RPMI7951 (cell line): Measurements from ENCODE around the gene AMFR. TPM values are rescaled to one million over a fixed set of nuclear protein-coding genes. Genes with fewer than 3 reads are reported as not detected.
"Not testable (repeated sequence)": the region's sequence is repeated elsewhere in the genome, so short reads cannot be mapped to it uniquely, and the experiment has no call there.

Experiments used
- DNase-seq: peaks from one replicate; pipeline ENCODE4 v3.0.0-alpha.2; 2012; ENCODE audit warnings: low read depth
- total RNA-seq: library from RNA; depleted of rRNA; stranded (reverse); fragments of >200 nt; shearing (Covaris generic); gene quantifications from 2 replicates; pipeline ENCODE4 v1.2.3, GENCODE V29; 2014

AMFR gene
- total RNA-seq, 1 experiment from 2014 or later: 105 TPM

- no peak for DNase-seq
Measured at GRCh38 chr16:56423584-56424403, 1.6 kb downstream of the AMFR start.

- DNase-seq: no peak
Measured at GRCh38 chr16:56422896-56423441, 2.4 kb downstream of the AMFR start.

DNA sequence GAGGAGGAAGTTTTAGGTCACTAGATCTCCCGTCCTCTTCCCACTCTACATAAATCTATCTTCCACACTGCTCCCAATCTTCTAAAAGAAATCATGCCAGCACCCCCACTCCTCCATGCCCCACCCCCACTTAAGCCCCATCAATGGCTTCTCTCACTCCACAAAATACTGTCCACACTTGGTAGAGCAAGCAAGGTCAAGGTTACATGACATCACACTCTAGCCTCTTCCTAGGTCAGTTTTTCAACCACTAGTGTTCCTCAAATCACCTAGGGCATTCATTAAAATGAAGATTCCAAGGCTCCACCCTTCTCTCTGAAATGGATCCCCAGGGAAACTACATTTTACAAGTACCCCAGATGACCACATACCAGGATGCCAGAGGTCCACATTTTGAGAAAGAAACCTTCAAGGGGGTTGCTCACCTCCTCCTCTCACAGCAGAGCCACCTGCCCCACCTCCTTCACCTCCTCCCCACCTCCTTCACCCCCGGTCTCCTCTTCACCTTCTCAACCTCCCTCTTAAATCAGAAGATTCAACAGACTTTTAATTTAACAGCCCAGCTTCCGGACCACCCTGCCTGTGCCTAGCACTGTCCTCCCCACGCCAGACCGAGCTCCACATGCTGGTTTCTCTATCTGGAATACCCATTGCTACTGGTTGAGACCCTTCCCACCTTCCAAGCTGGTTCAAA lies 3.2 kb downstream of the AMFR start:
- DNase-seq: no peak

- no peak for DNase-seq
Measured at GRCh38 chr16:56421313-56421712, 4.0 kb downstream of the AMFR start.

GRCh38 chr16:56420613-56421012 lies 4.7 kb downstream of the AMFR start:
- DNase-seq: no peak

DNA sequence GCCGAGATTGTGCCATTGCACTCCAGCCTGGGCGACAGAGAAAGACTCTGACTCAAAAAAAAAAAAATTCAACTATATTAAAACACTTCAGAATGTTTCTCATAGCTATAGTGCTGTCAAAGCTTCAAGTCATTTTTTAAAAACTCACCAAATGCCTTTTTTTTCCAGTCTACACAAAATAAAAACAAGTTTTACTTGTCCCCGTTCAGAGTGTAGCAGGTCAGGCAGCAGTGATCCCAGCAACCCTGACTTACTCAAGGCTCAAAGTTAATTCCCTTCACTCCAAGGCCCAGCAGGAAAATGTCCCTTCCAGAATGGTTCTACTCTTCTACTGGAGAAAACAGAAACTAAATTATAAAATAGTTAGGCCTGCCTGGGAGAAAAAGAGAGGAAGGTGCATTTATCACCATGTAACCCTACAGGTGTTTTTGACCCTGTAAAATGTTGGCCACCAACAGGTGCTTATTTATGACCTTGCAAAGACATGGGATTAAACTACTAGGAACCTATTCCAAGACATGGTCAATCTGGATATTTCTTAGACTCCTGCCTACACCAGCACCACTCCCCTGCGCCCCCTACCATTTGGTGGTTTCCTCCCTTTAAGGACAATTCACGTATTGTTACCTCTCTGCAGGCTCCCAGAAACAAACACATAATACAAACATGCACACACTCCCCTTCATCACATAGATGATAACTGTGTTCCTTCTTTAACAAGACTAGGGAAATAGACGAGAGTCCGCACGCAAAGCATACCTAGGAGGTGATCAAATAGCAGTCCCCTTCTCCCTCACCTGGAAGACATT lies 5.4 kb downstream of the AMFR start:
- no peak for DNase-seq

- no peak for DNase-seq
Measured at GRCh38 chr16:56417138-56417537, 8.2 kb downstream of the AMFR start.

GRCh38 chr16:56415875-56416274 lies 9.5 kb downstream of the AMFR start:
- no peak for DNase-seq

DNA sequence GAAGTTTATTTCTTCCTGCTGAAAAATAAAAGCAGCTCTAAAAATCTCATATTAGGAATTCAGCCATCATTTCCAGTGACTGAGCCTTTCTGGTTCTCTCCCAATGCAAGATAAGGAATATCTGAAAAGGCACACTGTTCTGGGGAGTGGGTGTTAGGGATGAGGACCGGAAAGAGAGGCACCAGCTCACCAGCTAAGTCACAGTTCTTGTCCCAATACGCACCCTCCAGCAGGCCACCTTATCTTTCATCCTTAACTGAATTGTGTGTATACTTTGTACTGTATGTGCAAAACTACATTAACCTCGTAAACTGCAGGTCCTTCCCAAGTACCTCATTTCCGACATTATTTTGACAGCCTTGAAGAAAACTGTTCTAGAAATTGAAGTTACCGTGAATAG lies 11.0 kb downstream of the AMFR start:
- DNase-seq: no peak

GRCh38 chr16:56413381-56413780 lies 12.0 kb downstream of the AMFR start:
- no peak for DNase-seq

- DNase-seq: no peak
Measured at GRCh38 chr16:56411624-56412023, 13.7 kb downstream of the AMFR start.

DNA sequence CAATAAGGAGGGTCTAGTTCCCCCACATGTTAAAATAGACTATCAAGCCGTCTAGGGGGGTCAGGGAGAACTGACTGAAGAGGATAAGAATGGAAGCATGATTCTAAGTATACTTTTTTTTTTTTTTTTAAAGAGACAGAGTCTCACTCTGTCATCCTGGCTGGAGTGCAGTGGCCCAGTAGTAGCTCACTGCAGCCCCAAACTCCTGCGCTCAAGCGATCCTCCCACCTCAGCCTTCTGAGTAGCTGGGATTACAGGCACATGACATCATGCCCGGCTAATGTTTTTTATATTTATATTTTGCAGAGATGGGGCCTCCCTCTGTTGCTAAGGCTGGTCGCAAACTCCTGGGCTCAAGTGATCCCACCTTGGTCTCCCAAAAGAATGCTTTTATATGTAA lies 14.2 kb downstream of the AMFR start:
- DNase-seq: no peak

- peak; percentile 10 for DNase-seq
Measured at GRCh38 chr16:56409195-56409594, 16.1 kb downstream of the AMFR start.

DNA sequence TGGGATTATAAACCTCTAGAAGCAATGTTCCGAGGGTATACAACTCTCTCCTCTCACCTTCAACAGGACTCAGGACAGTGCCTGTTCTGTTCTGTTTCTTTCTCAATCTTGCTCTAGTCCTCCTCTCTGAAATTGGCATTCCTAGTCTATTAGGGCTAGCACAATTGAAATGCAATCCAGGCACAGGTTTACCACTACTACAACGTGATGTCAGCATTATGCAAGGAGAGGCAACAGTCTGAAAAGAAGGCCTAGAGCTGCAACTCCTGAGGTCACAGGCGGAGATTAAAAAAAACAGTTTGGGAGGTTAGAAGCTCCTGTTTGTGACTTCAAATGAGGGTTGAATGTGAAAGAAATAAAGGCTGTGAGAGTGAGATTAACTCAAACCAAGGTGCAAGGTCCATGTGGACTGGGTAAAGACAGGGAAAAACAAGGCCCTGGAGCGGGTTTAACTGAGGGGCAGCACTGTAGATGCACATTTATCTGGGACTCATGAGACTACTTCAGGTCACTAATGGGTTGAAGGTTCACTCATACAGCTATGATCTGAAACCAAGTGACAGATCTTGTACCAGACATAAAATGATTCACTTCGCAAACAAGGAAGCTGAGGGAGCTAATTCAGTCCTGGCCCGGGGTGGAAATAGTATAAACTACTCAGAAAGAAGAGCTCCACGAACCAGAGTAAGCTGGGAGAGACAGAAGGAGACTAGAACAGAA lies 16.8 kb downstream of the AMFR start:
- no peak for DNase-seq

- no peak for DNase-seq
Measured at GRCh38 chr16:56405977-56406672, 19.2 kb downstream of the AMFR start.

GRCh38 chr16:56401482-56401881 lies 23.9 kb downstream of the AMFR start:
- no peak for DNase-seq

DNA sequence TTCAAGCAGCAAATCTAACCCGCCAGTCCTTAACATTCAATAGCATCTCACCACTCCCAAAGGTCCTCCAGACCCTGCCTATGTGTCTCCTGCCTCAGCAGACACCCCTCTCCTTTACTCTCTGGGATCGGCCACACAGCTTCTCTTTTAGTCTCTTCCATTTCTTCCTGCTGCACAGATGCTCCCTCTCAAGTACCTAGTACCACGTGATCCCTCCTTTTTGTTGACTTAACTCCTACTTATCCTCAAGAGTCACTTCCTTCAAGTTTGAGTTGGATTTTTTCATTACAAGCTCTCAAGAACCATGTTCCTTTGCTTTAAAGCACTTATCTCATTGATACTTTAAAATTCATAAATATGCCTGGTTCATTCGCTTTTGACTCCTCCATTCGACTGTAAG lies 24.9 kb downstream of the AMFR start:
- DNase-seq: no peak

DNA sequence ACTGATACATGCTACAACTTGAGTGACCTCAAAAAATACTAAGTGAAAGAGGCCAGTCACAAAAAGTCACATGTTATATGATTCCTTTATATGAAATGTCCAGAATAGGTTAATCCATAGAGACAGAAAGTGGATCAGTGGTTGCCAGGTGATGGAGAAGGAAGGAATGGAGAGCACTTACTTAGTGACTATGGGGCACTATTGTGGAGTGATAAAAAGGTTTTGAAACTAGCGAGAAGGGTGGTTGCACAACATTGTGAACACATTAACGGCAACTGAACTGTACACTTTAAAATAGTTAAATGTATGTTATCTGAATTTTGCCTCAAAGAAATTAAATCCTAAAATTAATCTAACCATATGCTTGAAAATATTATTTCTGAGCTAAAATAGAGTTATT lies 25.9 kb downstream of the AMFR start:
- no peak for DNase-seq

GRCh38 chr16:56399047-56399446 lies 26.3 kb downstream of the AMFR start:
- DNase-seq: no peak

- not testable (repeated sequence) for DNase-seq
Measured at GRCh38 chr16:56396724-56397123, 28.6 kb downstream of the AMFR start.

GRCh38 chr16:56389554-56389953 lies 35.8 kb downstream of the AMFR start:
- peak; percentile 85 for DNase-seq
